IPS-18a (cell line): ENCODE measurements around the gene PRAMEF12.
"Not testable (repeated sequence)": the region's sequence is repeated elsewhere in the genome, so short reads cannot be mapped to it uniquely, and the experiment has no call there.

Source experiments
- H3K27ac ChIP-seq: one replicate; pipeline ENCODE4 v1.5.1; 2013; ENCODE audit warnings: low read length
- H3K27me3 ChIP-seq: one replicate; pipeline ENCODE4 v1.6.1; 2013; ENCODE audit warnings: mild to moderate bottlenecking, low read length; ENCODE audit not compliant: control insufficient read depth, insufficient read depth
- H3K36me3 ChIP-seq: one replicate; pipeline ENCODE4 v1.6.1; 2013; ENCODE audit warnings: low read depth, low read length; ENCODE audit not compliant: control insufficient read depth
- H3K4me1 ChIP-seq: one replicate; pipeline ENCODE4 v1.6.1; 2013; ENCODE audit warnings: low read depth, low read length; ENCODE audit not compliant: control insufficient read depth
- H3K4me3 ChIP-seq: one replicate; pipeline ENCODE4 v1.5.1; 2013; ENCODE audit warnings: low read length
- H3K9ac ChIP-seq: one replicate; pipeline ENCODE4 v1.6.1; 2013; ENCODE audit warnings: mild to moderate bottlenecking, low read length, moderate library complexity
- H3K9me3 ChIP-seq: one replicate; pipeline ENCODE4 v1.6.1; 2013; ENCODE audit warnings: low read depth, low read length; ENCODE audit not compliant: control insufficient read depth

Gene PRAMEF12

GRCh38 chr1:12773438-12773837 lies at the start of gene PRAMEF12:
PRAMEF12 (plus strand) TSS chr1:12773738; CDS start chr1:12774868, 1,130 bp downstream.
- no peak within 1 kb of the TSS for H3K9ac ChIP-seq
- no peaks in the 10 kb centered on the region for H3K36me3 ChIP-seq
- H3K4me3 ChIP-seq: no peak within 1 kb of the TSS
- no peak within 1 kb of the TSS for H3K27ac ChIP-seq
- H3K27me3 ChIP-seq: no peaks in the 10 kb centered on the region
- H3K4me1 ChIP-seq: no peaks in the 10 kb centered on the region
- H3K9me3 ChIP-seq: no peaks in the 10 kb centered on the region

GRCh38 chr1:12728391-12728790 lies 45.1 kb upstream of the PRAMEF12 start:
- Histone ChIP-seq H3K27me3 (no peaks in the 10 kb centered on the region), H3K36me3 (no peaks in the 10 kb centered on the region), H3K9me3 (no peaks in the 10 kb centered on the region), H3K27ac (no peak overlapping the region), H3K4me3 (no peak overlapping the region), H3K9ac (no peak overlapping the region), H3K4me1 (no peaks in the 10 kb centered on the region)

- Histone ChIP-seq H3K27me3 (no peaks in the 10 kb centered on the region), H3K4me3 (no peak overlapping the region), H3K9ac (no peak overlapping the region), H3K36me3 (no peaks in the 10 kb centered on the region), H3K4me1 (no peaks in the 10 kb centered on the region), H3K9me3 (no peaks in the 10 kb centered on the region), H3K27ac (no peak overlapping the region)
Observed at GRCh38 chr1:12730156-12730555, 43.4 kb upstream of the PRAMEF12 start.

- H3K36me3 ChIP-seq, H3K4me3 ChIP-seq, H3K9ac ChIP-seq, H3K4me1 ChIP-seq, H3K27ac ChIP-seq, H3K9me3 ChIP-seq, H3K27me3 ChIP-seq: not testable (repeated sequence)
Observed at GRCh38 chr1:12731084-12731483, 42.5 kb upstream of the PRAMEF12 start.

GRCh38 chr1:12734651-12735050 lies 38.9 kb upstream of the PRAMEF12 start:
- no peak overlapping the region for H3K27ac ChIP-seq
- H3K4me1 ChIP-seq: no peaks in the 10 kb centered on the region
- H3K27me3 ChIP-seq: no peaks in the 10 kb centered on the region
- no peak overlapping the region for H3K9ac ChIP-seq
- no peaks in the 10 kb centered on the region for H3K36me3 ChIP-seq
- no peaks in the 10 kb centered on the region for H3K9me3 ChIP-seq
- no peak overlapping the region for H3K4me3 ChIP-seq

- Histone ChIP-seq H3K27me3 (no peaks in the 10 kb centered on the region), H3K4me3 (no peak overlapping the region), H3K27ac (no peak overlapping the region), H3K4me1 (no peaks in the 10 kb centered on the region), H3K36me3 (no peaks in the 10 kb centered on the region), H3K9ac (no peak overlapping the region), H3K9me3 (no peaks in the 10 kb centered on the region)
Observed at GRCh38 chr1:12738934-12739333, 34.6 kb upstream of the PRAMEF12 start.

GRCh38 chr1:12739613-12740012 lies 33.9 kb upstream of the PRAMEF12 start:
- no peak overlapping the region for H3K9ac ChIP-seq
- no peaks in the 10 kb centered on the region for H3K4me1 ChIP-seq

GRCh38 chr1:12741946-12742345 lies 31.6 kb upstream of the PRAMEF12 start:
- Histone ChIP-seq H3K4me1 (no peaks in the 10 kb centered on the region), H3K9me3 (no peaks in the 10 kb centered on the region), H3K4me3 (no peak overlapping the region), H3K27ac (no peak overlapping the region), H3K36me3 (no peaks in the 10 kb centered on the region), H3K9ac (no peak overlapping the region), H3K27me3 (no peaks in the 10 kb centered on the region)

More at GRCh38 chr1:12739613-12740012, 33.9 kb upstream of the PRAMEF12 start:
- Histone ChIP-seq H3K9me3 (no peaks in the 10 kb centered on the region), H3K27ac (no peak overlapping the region), H3K27me3 (no peaks in the 10 kb centered on the region), H3K4me3 (no peak overlapping the region), H3K36me3 (no peaks in the 10 kb centered on the region)

- peaks cover 5% of the 10 kb centered on the region for H3K9me3 ChIP-seq
- no peaks in the 10 kb centered on the region for H3K36me3 ChIP-seq
- no peak overlapping the region for H3K4me3 ChIP-seq
- H3K4me1 ChIP-seq: no peaks in the 10 kb centered on the region
- H3K9ac ChIP-seq: no peak overlapping the region
- H3K27me3 ChIP-seq: no peaks in the 10 kb centered on the region
- no peak overlapping the region for H3K27ac ChIP-seq
Observed at GRCh38 chr1:12745126-12745991, 28.2 kb upstream of the PRAMEF12 start.

GRCh38 chr1:12745992-12746323 lies 27.6 kb upstream of the PRAMEF12 start, which contains the start of gene CFAP107:
CFAP107 (plus strand) TSS chr1:12746200; CDS start chr1:12746431, 231 bp downstream.
- no peaks in the 10 kb centered on the region for H3K36me3 ChIP-seq
- H3K9me3 ChIP-seq: peaks cover 5% of the 10 kb centered on the region
- no peak within 1 kb of the TSS for H3K4me3 ChIP-seq
- no peaks in the 10 kb centered on the region for H3K27me3 ChIP-seq
- no peaks in the 10 kb centered on the region for H3K4me1 ChIP-seq
- H3K27ac ChIP-seq: no peak within 1 kb of the TSS
- peak within 1 kb of the TSS; percentile 5 for H3K9ac ChIP-seq

GRCh38 chr1:12748778-12749355 lies 24.7 kb upstream of the PRAMEF12 start:
- Histone ChIP-seq H3K9ac (no peak overlapping the region), H3K27me3 (no peaks in the 10 kb centered on the region), H3K36me3 (no peaks in the 10 kb centered on the region), H3K27ac (no peak overlapping the region), H3K4me3 (no peak overlapping the region), H3K9me3 (peaks cover 5% of the 10 kb centered on the region), H3K4me1 (no peaks in the 10 kb centered on the region)

GRCh38 chr1:12754738-12755137 lies 18.8 kb upstream of the PRAMEF12 start:
- Histone ChIP-seq H3K4me1 (no peaks in the 10 kb centered on the region), H3K9me3 (no peaks in the 10 kb centered on the region), H3K4me3 (no peak overlapping the region), H3K36me3 (no peaks in the 10 kb centered on the region), H3K27ac (no peak overlapping the region), H3K27me3 (no peaks in the 10 kb centered on the region), H3K9ac (no peak overlapping the region)
